Erythroblast (primary cell): ENCODE measurements around the gene SEPHS2.

Experiments used
- GATA1 ChIP-seq: IDR thresholded peaks from 2 replicates; pipeline ENCODE4 v1.6.1; 2011; ENCODE audit warnings: low read depth, mild to moderate bottlenecking, control low read depth, low read length, moderate library complexity
- POLR2A ChIP-seq: IDR thresholded peaks from 2 replicates; pipeline ENCODE4 v1.6.1; 2011; ENCODE audit warnings: mild to moderate bottlenecking, low read length

- TF ChIP-seq POLR2A (no peak), GATA1 (no peak)
These were observed 48.3 kb upstream of the SEPHS2 start for GRCh38 chr16:30493941-30494488.
